ENCODE data around the gene UCK2. TPM values are rescaled to one million over a fixed set of nuclear protein-coding genes. Genes with fewer than 3 reads are reported as not detected.

Gene UCK2
- total RNA-seq, 1 experiment from 2014 or later, result 67.2 TPM

GRCh38 chr1:165942062-165942461, 114.6 kb downstream of the UCK2 start:
- H3K9me3 ChIP-seq, result no peaks in the 10 kb centered on the region
- H3K9me3 Mint-ChIP-seq (ENCODE audit: unreplicated experiment), result no peaks in the 10 kb centered on the region
- no peak overlapping the region for H3K4me3 ChIP-seq (ENCODE audit: low read depth, low read length)
- intact Hi-C loops (cut with micrococcal nuclease; ENCODE audit: unreplicated experiment), result no loop called here
- POLR2A ChIA-PET, result no interaction called here
- no peaks in the 10 kb centered on the region for H3K36me3 ChIP-seq (ENCODE audit: control insufficient read depth, insufficient read depth, low read length)
- DNase-seq, result no peak
- H3K27me3 ChIP-seq (replicated peaks; ENCODE audit: control insufficient read depth, insufficient read depth, low read length), result no peaks in the 10 kb centered on the region
- H3K4me1 Mint-ChIP-seq (ENCODE audit: low read depth, unreplicated experiment), result no peaks in the 10 kb centered on the region
- no peaks in the 10 kb centered on the region for H3K4me1 ChIP-seq
- no peak overlapping the region for H3K27ac Mint-ChIP-seq (ENCODE audit: unreplicated experiment)
- no peak for TF ChIP-seq CTCF (IDR thresholded peaks at IDR 0.05; ENCODE audit: insufficient read depth in 1 of 2, low read depth in 1 of 2, low read length in 1 of 2, severe bottlenecking in 1 of 2, unreplicated experiment in 1 of 2)
- peaks cover 17% of the 10 kb centered on the region for H3K27me3 Mint-ChIP-seq (ENCODE audit: insufficient read depth, unreplicated experiment)
- no peak overlapping the region for H3K4me3 Mint-ChIP-seq (ENCODE audit: unreplicated experiment)
- BruUV-seq (replicated peaks), result no TSS peak
- CTCF ChIA-PET, result no interaction called here
- H3K36me3 Mint-ChIP-seq (ENCODE audit: insufficient read depth, unreplicated experiment), result no peaks in the 10 kb centered on the region

- intact Hi-C loops (cut with micrococcal nuclease; ENCODE audit: unreplicated experiment), result no loop called here
- Mint-ChIP-seq H3K36me3 (ENCODE audit: insufficient read depth, unreplicated experiment) (no peaks in the 10 kb centered on the region), H3K27me3 (ENCODE audit: insufficient read depth, unreplicated experiment) (peaks cover 21% of the 10 kb centered on the region), H3K4me3 (ENCODE audit: unreplicated experiment) (no peak overlapping the region), H3K9me3 (ENCODE audit: unreplicated experiment) (no peaks in the 10 kb centered on the region), H3K27ac (ENCODE audit: unreplicated experiment) (no peak overlapping the region), H3K4me1 (ENCODE audit: low read depth, unreplicated experiment) (no peaks in the 10 kb centered on the region)
- TF ChIP-seq CTCF (IDR thresholded peaks at IDR 0.05; ENCODE audit: insufficient read depth in 1 of 2, low read depth in 1 of 2, low read length in 1 of 2, severe bottlenecking in 1 of 2, unreplicated experiment in 1 of 2), result no peak
- ChIA-PET POLR2A (no interaction called here), CTCF (no interaction called here)
- Histone ChIP-seq H3K9me3 (no peaks in the 10 kb centered on the region), H3K4me1 (no peaks in the 10 kb centered on the region), H3K27me3 (replicated peaks; ENCODE audit: control insufficient read depth, insufficient read depth, low read length) (no peaks in the 10 kb centered on the region), H3K36me3 (ENCODE audit: control insufficient read depth, insufficient read depth, low read length) (no peaks in the 10 kb centered on the region), H3K4me3 (ENCODE audit: low read depth, low read length) (no peak overlapping the region)
- no TSS peak for BruUV-seq (replicated peaks)
- no peak for DNase-seq
These were observed 115.6 kb downstream of the UCK2 start for GRCh38 chr1:165942927-165943597.

DNA sequence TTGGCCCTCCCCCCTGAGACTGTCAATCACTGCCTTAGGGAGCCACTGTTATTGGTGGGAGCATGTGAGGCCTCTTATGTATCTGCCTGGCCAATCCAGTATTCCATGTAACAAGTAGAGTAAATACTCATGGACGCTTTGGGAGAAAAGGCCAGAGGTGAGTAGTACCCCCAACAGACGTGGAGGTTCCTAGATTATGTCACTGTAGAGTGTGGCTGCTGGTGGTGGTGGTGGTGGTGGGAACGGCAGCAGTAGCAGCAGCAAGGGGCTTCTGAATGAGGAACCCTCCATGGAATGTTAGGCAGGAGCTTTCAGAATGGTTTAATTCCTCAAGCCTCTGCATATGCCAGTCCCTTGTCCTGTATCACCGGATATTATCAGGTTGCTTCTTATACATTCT, 118.5 kb downstream of the UCK2 start:
- TF ChIP-seq CTCF (IDR thresholded peaks at IDR 0.05; ENCODE audit: insufficient read depth in 1 of 2, low read depth in 1 of 2, low read length in 1 of 2, severe bottlenecking in 1 of 2, unreplicated experiment in 1 of 2), result no peak
- H3K4me3 ChIP-seq (ENCODE audit: low read depth, low read length), result no peak overlapping the region
- H3K4me1 ChIP-seq, result no peaks in the 10 kb centered on the region
- intact Hi-C loops (cut with micrococcal nuclease; ENCODE audit: unreplicated experiment), result no loop called here
- ChIA-PET CTCF (no interaction called here), POLR2A (no interaction called here)
- Mint-ChIP-seq H3K36me3 (ENCODE audit: insufficient read depth, unreplicated experiment) (no peaks in the 10 kb centered on the region), H3K9me3 (ENCODE audit: unreplicated experiment) (no peaks in the 10 kb centered on the region), H3K4me1 (ENCODE audit: low read depth, unreplicated experiment) (no peaks in the 10 kb centered on the region), H3K4me3 (ENCODE audit: unreplicated experiment) (no peak overlapping the region), H3K27me3 (ENCODE audit: insufficient read depth, unreplicated experiment) (peaks cover 22% of the 10 kb centered on the region), H3K27ac (ENCODE audit: unreplicated experiment) (no peak overlapping the region)
- no peaks in the 10 kb centered on the region for H3K27me3 ChIP-seq (replicated peaks; ENCODE audit: control insufficient read depth, insufficient read depth, low read length)
- H3K36me3 ChIP-seq (ENCODE audit: control insufficient read depth, insufficient read depth, low read length), result no peaks in the 10 kb centered on the region
- DNase-seq, result no peak
- H3K9me3 ChIP-seq, result no peaks in the 10 kb centered on the region
- no TSS peak for BruUV-seq (replicated peaks)
